ENCODE results near the gene CD22.

- TF ChIP-seq POLR2AphosphoS5 (IDR thresholded peaks at IDR 0.05; ENCODE audit: borderline replicate concordance, low read depth, low read length) (no peak), EZH2 (IDR thresholded peaks at IDR 0.05) (no peak)
Observed at GRCh38 chr19:35330475-35330874, 1.5 kb downstream of the CD22 start.

Data from SK-N-MC (cell line).